Left lung (tissue), 10 donors: ENCODE data around the gene ZNF575. TPM values are rescaled to one million over a fixed set of nuclear protein-coding genes. Genes with fewer than 3 reads are reported as not detected.
"Not testable (repeated sequence)": the region's sequence is repeated elsewhere in the genome, so short reads cannot be mapped to it uniquely, and the experiment has no call there.

Experiments used
- ATAC-seq: fragments of 200-7000 bp; cut with Tn5 transposase; one replicate; pipeline ENCODE4 v1.9.1; 2020; ENCODE audit warnings: moderate library complexity
- DNase-seq, 4 donors: peaks; one replicate each; pipeline ENCODE4 v3.0.0-alpha.2; 2013 to 2020
- H3K27ac ChIP-seq, 2 donors: fragments of 200-600 bp; sonication (generic) in 1 of 2; one replicate each; pipeline versions ENCODE4 v1.5.0 to v1.8.0; 2020 to 2021
- H3K27me3 ChIP-seq, 2 donors: fragments of 200-600 bp; sonication (generic) in 1 of 2; one replicate each; pipeline versions ENCODE4 v1.5.0 to v1.8.0; 2020 to 2021
- H3K36me3 ChIP-seq, 2 donors: fragments of 200-600 bp; sonication (generic) in 1 of 2; one replicate each; pipeline versions ENCODE4 v1.5.0 to v1.8.0; 2020 to 2021
- H3K4me1 ChIP-seq, 2 donors: fragments of 200-600 bp; one replicate each; pipeline ENCODE4 v1.8.0; 2021
- H3K4me3 ChIP-seq, 2 donors: fragments of 200-600 bp; sonication (generic) in 1 of 2; one replicate each; pipeline versions ENCODE4 v1.5.0 to v1.8.0; 2020 to 2021; ENCODE audit warnings: mild to moderate bottlenecking in 1 of 2
- H3K9me3 ChIP-seq, 2 donors: fragments of 200-600 bp; sonication (generic) in 1 of 2; one replicate each; pipeline versions ENCODE4 v1.5.0 to v1.8.0; 2020 to 2021
- CTCF ChIP-seq, 2 donors: fragments of 200-600 bp; sonication (generic) in 1 of 2; IDR thresholded peaks; one replicate each; pipeline versions ENCODE4 v1.5.0 to v1.8.0; 2021; ENCODE audit warnings: antibody characterized with exemption in 2 of 2
- intact Hi-C, 2 donors: fragments of 100-400 bp; cut with DNase I; formaldehyde crosslinking; loops; one replicate each; pipeline versions ENCODE4 v1.11.2 to v1.14.2; 2022
- polyA plus RNA-seq, 6 donors: library from polyadenylated mRNA; unstranded; fragments of 120-200 nt; gene quantifications; one replicate each; pipeline ENCODE4 v1.2.1, GENCODE V29; 2013; ENCODE audit not compliant: insufficient read length in 6 of 6
- total RNA-seq, 2 donors: library from RNA; stranded (reverse); fragmentation: NEBNext Ultra II Directional; extraction: Animal tissue kit (Norgen Biotek cat#: 25700); gene quantifications; one replicate each; pipeline ENCODE4 v1.2.1, GENCODE V29; 2021
- donor health status: DM: no; HTN: yes; CAD: no.
- donor health status: DM: no; HTN: no; CAD: no.

The ZNF575 gene
- total and polyA plus RNA-seq, 8 donors = 1.2 to 3.3 (median 2.3) TPM

- no peak overlapping the region for H3K4me3 ChIP-seq
- peaks cover 0 to 11% of the 10 kb centered on the region in 2 donors for H3K36me3 ChIP-seq
- H3K27me3 ChIP-seq = no peaks in the 10 kb centered on the region
- no peak overlapping the region for H3K27ac ChIP-seq
- ATAC-seq = peak; percentile 96
- peak; percentile 83 to 90 for TF ChIP-seq CTCF (IDR thresholded peaks at IDR 0.05)
- intact Hi-C loops = loop anchor here (5.0 to 10.0 kb wide), 2 partner anchors 72 to 75 kb away; no protein-coding TSS in a partner anchor
- H3K4me1 ChIP-seq = peaks cover 4 to 16% of the 10 kb centered on the region in 2 donors
- H3K9me3 ChIP-seq = no peaks in the 10 kb centered on the region
- DNase-seq = peak; percentile 75 to 91 (median 84)
Measured at GRCh38 chr19:43519436-43520088, 13.4 kb upstream of the ZNF575 start.

- no peaks in the 10 kb centered on the region for H3K27me3 ChIP-seq
- H3K4me3 ChIP-seq = no peak overlapping the region
- no peaks in the 10 kb centered on the region for H3K36me3 ChIP-seq
- H3K27ac ChIP-seq = no peak overlapping the region
- intact Hi-C loops = loop anchor here in 1 of 2 donors (10.0 kb wide), 1 partner anchor 78 kb away; no protein-coding TSS in a partner anchor
- H3K9me3 ChIP-seq = no peaks in the 10 kb centered on the region
- no peak for TF ChIP-seq CTCF (IDR thresholded peaks at IDR 0.05)
- peaks cover 19 to 41% of the 10 kb centered on the region in 2 donors for H3K4me1 ChIP-seq
- ATAC-seq = no peak
- no peak for DNase-seq
Measured at GRCh38 chr19:43522929-43523328, 10.1 kb upstream of the ZNF575 start.

GRCh38 chr19:43523696-43524095, 9.3 kb upstream of the ZNF575 start:
- not testable (repeated sequence) for H3K36me3 ChIP-seq, H3K27ac ChIP-seq, DNase-seq, ATAC-seq, H3K4me3 ChIP-seq, H3K27me3 ChIP-seq, H3K9me3 ChIP-seq
- intact Hi-C loops = loop anchor here in 1 of 2 donors (10.0 kb wide), 1 partner anchor 79 kb away; no protein-coding TSS in a partner anchor
- peaks cover 19 to 41% of the 10 kb centered on the region in 2 donors for H3K4me1 ChIP-seq

GRCh38 chr19:43524922-43525835, 7.8 kb upstream of the ZNF575 start:
- DNase-seq = peak in 3 of 4 donors; percentile 20 to 85 (median 72)
- TF ChIP-seq CTCF (IDR thresholded peaks at IDR 0.05) = no peak
- Histone ChIP-seq H3K9me3 (no peaks in the 10 kb centered on the region), H3K27me3 (no peaks in the 10 kb centered on the region), H3K4me1 (peaks cover 19 to 31% of the 10 kb centered on the region in 2 donors), H3K4me3 (peak overlapping the region; percentile 83 to 92), H3K36me3 (no peaks in the 10 kb centered on the region), H3K27ac (peak overlapping the region; percentile 82 to 84)
- intact Hi-C loops = loop anchor here in 1 of 2 donors (10.0 kb wide), 1 partner anchor 80 kb away; no protein-coding TSS in a partner anchor
- peak; percentile 69 for ATAC-seq

GRCh38 chr19:43525836-43526771, 6.9 kb upstream of the ZNF575 start:
- H3K4me3 ChIP-seq = peak overlapping the region; percentile 83 to 92
- peak in 1 of 4 donors; percentile 16 for DNase-seq
- H3K27me3 ChIP-seq = no peaks in the 10 kb centered on the region
- H3K4me1 ChIP-seq = peaks cover 19 to 31% of the 10 kb centered on the region in 2 donors
- no peaks in the 10 kb centered on the region for H3K36me3 ChIP-seq
- peak overlapping the region; percentile 82 to 84 for H3K27ac ChIP-seq
- intact Hi-C loops = loop anchor here in 1 of 2 donors (10.0 kb wide), 1 partner anchor 81 kb away; no protein-coding TSS in a partner anchor
- no peaks in the 10 kb centered on the region for H3K9me3 ChIP-seq
- ATAC-seq = peak; percentile 28
- no peak for TF ChIP-seq CTCF (IDR thresholded peaks at IDR 0.05)
